Activated CD4-positive, alpha-beta T cell treated with anti-CD3 and anti-CD28 coated beads for 4 hours (primary cell): Measurements from ENCODE around the gene SPECC1.
"Not testable (repeated sequence)": the region's sequence is repeated elsewhere in the genome, so short reads cannot be mapped to it uniquely, and the experiment has no call there.

Experiments used
- DNase-seq, 2 donors: peaks; one replicate each; pipeline ENCODE4 v3.0.0-alpha.2; 2020

The SPECC1 gene

GRCh38 chr17:20073055-20073979 lies 64.2 kb downstream of the SPECC1 start:
- peak; percentile 6 for DNase-seq

GRCh38 chr17:20074001-20074400 lies 64.8 kb downstream of the SPECC1 start:
- no peak for DNase-seq

- DNase-seq, result no peak
Observed at GRCh38 chr17:20074489-20074888, 65.3 kb downstream of the SPECC1 start.

- not testable (repeated sequence) for DNase-seq
Observed at GRCh38 chr17:20076137-20076536, 67.0 kb downstream of the SPECC1 start.

- no peak for DNase-seq
Observed at GRCh38 chr17:20077978-20078685, 69.0 kb downstream of the SPECC1 start.

GRCh38 chr17:20080513-20080912 lies 71.4 kb downstream of the SPECC1 start:
- DNase-seq, result no peak

GRCh38 chr17:20083156-20083859 lies 74.1 kb downstream of the SPECC1 start:
- no peak for DNase-seq

- no peak for DNase-seq
Observed at GRCh38 chr17:20084621-20085282, 75.6 kb downstream of the SPECC1 start.

GRCh38 chr17:20085283-20085845 lies 76.2 kb downstream of the SPECC1 start:
- no peak for DNase-seq

GRCh38 chr17:20086416-20087076 lies 77.4 kb downstream of the SPECC1 start:
- DNase-seq, result no peak

- no peak for DNase-seq
Observed at GRCh38 chr17:20087538-20088250, 78.5 kb downstream of the SPECC1 start.

- no peak for DNase-seq
Observed at GRCh38 chr17:20089756-20090547, 80.8 kb downstream of the SPECC1 start.

- no peak for DNase-seq
Observed at GRCh38 chr17:20091174-20092029, 82.2 kb downstream of the SPECC1 start.

- DNase-seq, result no peak
Observed at GRCh38 chr17:20092261-20092867, 83.2 kb downstream of the SPECC1 start.

- DNase-seq, result no peak
Observed at GRCh38 chr17:20092973-20093626, 83.9 kb downstream of the SPECC1 start.

GRCh38 chr17:20094777-20095176 lies 85.6 kb downstream of the SPECC1 start:
- DNase-seq, result no peak

- DNase-seq, result no peak
Observed at GRCh38 chr17:20095336-20096080, 86.3 kb downstream of the SPECC1 start.

- DNase-seq, result no peak
Observed at GRCh38 chr17:20096430-20096829, 87.3 kb downstream of the SPECC1 start.
